DND-41 (cell line): ENCODE data around the gene SPAG5.
A peak's percentile ranks its signal among the peaks of the same experiment; 100 is the strongest.

Experiments
- ATAC-seq: fragments of 200-7000 bp; cut with Tn5 transposase; 3 replicates; pipeline ENCODE4 v1.9.1; 2021; ENCODE audit warnings: low read depth; ENCODE audit not compliant: insufficient read depth
- DNase-seq: peaks from one replicate; pipeline ENCODE4 v3.0.0-alpha.2; 2020
- H2AFZ ChIP-seq: 2 replicates; pipeline ENCODE4 v1.6.0; 2012; ENCODE audit warnings: low read depth, low read length
- H3K27ac ChIP-seq: 2 replicates; pipeline ENCODE4 v1.5.1; 2012; ENCODE audit warnings: low read length, inconsistent platforms
- H3K27me3 ChIP-seq: fragments of 200-600 bp; sonication (generic); 2 replicates; pipeline ENCODE4 v1.6.0; 2012; ENCODE audit warnings: low read length, mild to moderate bottlenecking, inconsistent platforms; ENCODE audit not compliant: insufficient read depth, poor library complexity
- H3K36me3 ChIP-seq: 2 replicates; pipeline ENCODE4 v1.5.1; 2012; ENCODE audit warnings: low read length, inconsistent platforms; ENCODE audit not compliant: insufficient read depth
- H3K4me1 ChIP-seq: 2 replicates; pipeline ENCODE4 v1.5.1; 2012; ENCODE audit warnings: mild to moderate bottlenecking, low read length; ENCODE audit not compliant: insufficient read depth
- H3K4me2 ChIP-seq: 2 replicates; pipeline ENCODE4 v1.6.0; 2012; ENCODE audit warnings: mild to moderate bottlenecking, moderate library complexity, low read length, inconsistent platforms; ENCODE audit not compliant: insufficient read depth
- H3K4me3 ChIP-seq, 2 experiments: fragments of 200-600 bp in 1 of 2; shearing (Covaris generic) in 1 of 2; 2 replicates each; pipeline ENCODE4 v1.5.1; 2012 to 2016; ENCODE audit warnings: inconsistent platforms in 2 of 2, low read length in 2 of 2, mild to moderate bottlenecking in 2 of 2, low read depth in 1 of 2, moderate library complexity in 1 of 2
- H3K79me2 ChIP-seq: 2 replicates; pipeline ENCODE4 v1.6.0; 2012; ENCODE audit warnings: low read length, inconsistent platforms; ENCODE audit not compliant: insufficient read depth
- H3K9ac ChIP-seq: 2 replicates; pipeline ENCODE4 v1.6.0; 2012; ENCODE audit warnings: low read depth, mild to moderate bottlenecking, inconsistent platforms, low read length, moderate library complexity
- H3K9me3 ChIP-seq: 2 replicates; pipeline ENCODE4 v1.5.1; 2012; ENCODE audit warnings: low read length, moderate library complexity, mild to moderate bottlenecking, inconsistent platforms; ENCODE audit not compliant: insufficient read depth, severe bottlenecking
- H4K20me1 ChIP-seq: 2 replicates; pipeline ENCODE4 v1.6.0; 2012; ENCODE audit warnings: low read length; ENCODE audit not compliant: insufficient read depth
- EZH2 ChIP-seq: IDR thresholded peaks from 3 replicates; pipeline ENCODE4 v1.6.1; 2012; ENCODE audit warnings: borderline replicate concordance, low read depth, mild to moderate bottlenecking, moderate library complexity, low read length, inconsistent platforms; ENCODE audit not compliant: severe bottlenecking
- TF ChIP-seq, protein P1 (sequence below): IDR thresholded peaks from 2 replicates; pipeline ENCODE4 v1.5.1; 2012; ENCODE audit warnings: borderline replicate concordance, low read length, moderate library complexity, mild to moderate bottlenecking; ENCODE audit not compliant: poor library complexity, severe bottlenecking; ENCODE audit errors: extremely low read depth

SPAG5 gene, protein sequence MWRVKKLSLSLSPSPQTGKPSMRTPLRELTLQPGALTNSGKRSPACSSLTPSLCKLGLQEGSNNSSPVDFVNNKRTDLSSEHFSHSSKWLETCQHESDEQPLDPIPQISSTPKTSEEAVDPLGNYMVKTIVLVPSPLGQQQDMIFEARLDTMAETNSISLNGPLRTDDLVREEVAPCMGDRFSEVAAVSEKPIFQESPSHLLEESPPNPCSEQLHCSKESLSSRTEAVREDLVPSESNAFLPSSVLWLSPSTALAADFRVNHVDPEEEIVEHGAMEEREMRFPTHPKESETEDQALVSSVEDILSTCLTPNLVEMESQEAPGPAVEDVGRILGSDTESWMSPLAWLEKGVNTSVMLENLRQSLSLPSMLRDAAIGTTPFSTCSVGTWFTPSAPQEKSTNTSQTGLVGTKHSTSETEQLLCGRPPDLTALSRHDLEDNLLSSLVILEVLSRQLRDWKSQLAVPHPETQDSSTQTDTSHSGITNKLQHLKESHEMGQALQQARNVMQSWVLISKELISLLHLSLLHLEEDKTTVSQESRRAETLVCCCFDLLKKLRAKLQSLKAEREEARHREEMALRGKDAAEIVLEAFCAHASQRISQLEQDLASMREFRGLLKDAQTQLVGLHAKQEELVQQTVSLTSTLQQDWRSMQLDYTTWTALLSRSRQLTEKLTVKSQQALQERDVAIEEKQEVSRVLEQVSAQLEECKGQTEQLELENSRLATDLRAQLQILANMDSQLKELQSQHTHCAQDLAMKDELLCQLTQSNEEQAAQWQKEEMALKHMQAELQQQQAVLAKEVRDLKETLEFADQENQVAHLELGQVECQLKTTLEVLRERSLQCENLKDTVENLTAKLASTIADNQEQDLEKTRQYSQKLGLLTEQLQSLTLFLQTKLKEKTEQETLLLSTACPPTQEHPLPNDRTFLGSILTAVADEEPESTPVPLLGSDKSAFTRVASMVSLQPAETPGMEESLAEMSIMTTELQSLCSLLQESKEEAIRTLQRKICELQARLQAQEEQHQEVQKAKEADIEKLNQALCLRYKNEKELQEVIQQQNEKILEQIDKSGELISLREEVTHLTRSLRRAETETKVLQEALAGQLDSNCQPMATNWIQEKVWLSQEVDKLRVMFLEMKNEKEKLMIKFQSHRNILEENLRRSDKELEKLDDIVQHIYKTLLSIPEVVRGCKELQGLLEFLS

DNA sequence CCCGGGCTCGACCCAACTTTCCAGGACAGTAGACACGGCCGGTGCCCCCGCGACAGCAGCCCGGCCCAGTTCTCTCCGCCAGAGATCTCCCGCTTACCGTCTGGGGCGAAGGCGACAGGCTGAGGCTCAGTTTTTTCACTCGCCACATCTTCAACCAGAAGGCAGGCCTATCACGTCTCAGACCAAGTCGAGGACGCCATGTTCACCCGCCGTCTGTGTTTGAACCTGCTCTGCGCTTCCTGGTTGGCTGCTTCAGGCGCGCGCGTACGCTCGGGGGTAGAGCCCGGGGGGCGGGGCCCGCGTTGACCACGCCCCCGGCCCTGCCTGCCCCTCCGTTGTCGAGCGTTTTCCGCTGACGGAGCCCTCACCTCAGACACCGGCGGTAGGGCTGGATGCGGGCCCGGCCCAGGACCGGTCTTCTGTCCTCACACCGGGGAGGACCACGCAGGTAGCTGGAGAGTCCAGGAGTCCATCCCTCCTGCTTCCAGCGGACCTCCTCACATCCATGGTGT lies at the start of gene SPAG5:
Gene SPAG5, minus strand, starts transcription at position 227 of the 512 bp plus-strand sequence. Its CDS starts 79 bp downstream, at position 148.
- Histone ChIP-seq H3K4me3 (peak within 1 kb of the TSS; percentile 84 to 96), H3K4me1 (peaks cover 37% of the 10 kb centered on the region), H3K4me2 (peak within 1 kb of the TSS; percentile 78), H3K27ac (peak within 1 kb of the TSS; percentile 93), H3K9me3 (no peaks in the 10 kb centered on the region), H3K79me2 (peaks cover 39% of the 10 kb centered on the region), H4K20me1 (no peaks in the 10 kb centered on the region), H3K27me3 (no peaks in the 10 kb centered on the region), H2AFZ (peak within 1 kb of the TSS; percentile 97), H3K36me3 (peaks cover 27% of the 10 kb centered on the region), H3K9ac (peak within 1 kb of the TSS; percentile 93)
- ATAC-seq, result peak; percentile 93
- peak; percentile 95 for DNase-seq
- TF ChIP-seq, protein P1, sequence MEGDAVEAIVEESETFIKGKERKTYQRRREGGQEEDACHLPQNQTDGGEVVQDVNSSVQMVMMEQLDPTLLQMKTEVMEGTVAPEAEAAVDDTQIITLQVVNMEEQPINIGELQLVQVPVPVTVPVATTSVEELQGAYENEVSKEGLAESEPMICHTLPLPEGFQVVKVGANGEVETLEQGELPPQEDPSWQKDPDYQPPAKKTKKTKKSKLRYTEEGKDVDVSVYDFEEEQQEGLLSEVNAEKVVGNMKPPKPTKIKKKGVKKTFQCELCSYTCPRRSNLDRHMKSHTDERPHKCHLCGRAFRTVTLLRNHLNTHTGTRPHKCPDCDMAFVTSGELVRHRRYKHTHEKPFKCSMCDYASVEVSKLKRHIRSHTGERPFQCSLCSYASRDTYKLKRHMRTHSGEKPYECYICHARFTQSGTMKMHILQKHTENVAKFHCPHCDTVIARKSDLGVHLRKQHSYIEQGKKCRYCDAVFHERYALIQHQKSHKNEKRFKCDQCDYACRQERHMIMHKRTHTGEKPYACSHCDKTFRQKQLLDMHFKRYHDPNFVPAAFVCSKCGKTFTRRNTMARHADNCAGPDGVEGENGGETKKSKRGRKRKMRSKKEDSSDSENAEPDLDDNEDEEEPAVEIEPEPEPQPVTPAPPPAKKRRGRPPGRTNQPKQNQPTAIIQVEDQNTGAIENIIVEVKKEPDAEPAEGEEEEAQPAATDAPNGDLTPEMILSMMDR, result no peak
- TF ChIP-seq EZH2, result no peak

DNA sequence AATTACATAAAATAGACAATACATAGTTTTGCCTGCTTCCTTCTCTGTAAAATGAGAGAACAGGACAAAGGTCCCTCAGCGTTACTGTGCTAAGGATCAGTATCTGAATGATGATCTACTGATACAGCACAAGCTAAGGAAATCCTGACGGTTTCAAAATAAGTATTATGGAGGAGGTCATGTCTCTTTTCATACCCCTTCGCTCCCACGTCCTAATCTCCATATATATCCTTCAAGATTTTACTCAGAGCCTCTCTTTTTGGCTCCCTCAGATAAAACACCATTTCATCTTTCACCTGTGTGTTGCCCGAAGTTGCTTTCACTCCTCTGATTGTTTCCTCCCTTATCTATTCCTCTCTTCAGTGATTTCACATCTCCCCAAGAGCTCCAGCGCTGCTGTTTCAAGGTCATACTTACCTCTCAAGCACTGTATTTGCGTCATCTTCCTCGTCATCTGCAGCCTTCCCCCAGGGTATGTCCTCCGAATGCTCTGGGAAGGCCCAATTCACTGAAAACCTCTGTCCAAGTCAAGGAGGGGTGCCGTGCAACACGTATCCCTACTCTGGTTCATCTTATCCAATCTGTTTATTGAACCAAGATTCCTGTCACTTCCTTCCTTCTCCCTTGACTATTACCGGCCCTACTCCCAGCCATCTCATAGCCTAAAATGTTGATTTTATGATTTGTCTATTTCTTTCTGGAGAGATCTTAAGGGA lies 47.4 kb upstream of the SPAG5 start:
- peak overlapping the region; percentile 77 for H3K9ac ChIP-seq
- peaks cover 32% of the 10 kb centered on the region for H3K36me3 ChIP-seq
- H3K9me3 ChIP-seq, result no peaks in the 10 kb centered on the region
- peak overlapping the region; percentile 87 for H3K27ac ChIP-seq
- DNase-seq (no peak), ATAC-seq (no peak)
- peaks cover 44% of the 10 kb centered on the region for H3K79me2 ChIP-seq
- no peaks in the 10 kb centered on the region for H3K27me3 ChIP-seq
- peaks cover 21% of the 10 kb centered on the region; the same call in 1 of the 2 replicates for H4K20me1 ChIP-seq
- peak overlapping the region in 1 of 2 experiments; percentile 86; a peak in 3 of 4 replicates for H3K4me3 ChIP-seq
- peaks cover 47% of the 10 kb centered on the region for H3K4me1 ChIP-seq
- H3K4me2 ChIP-seq, result peak overlapping the region; percentile 76
- no peak for TF ChIP-seq EZH2
- TF ChIP-seq, protein P1, result no peak
- peak overlapping the region; percentile 83 for H2AFZ ChIP-seq

DNA sequence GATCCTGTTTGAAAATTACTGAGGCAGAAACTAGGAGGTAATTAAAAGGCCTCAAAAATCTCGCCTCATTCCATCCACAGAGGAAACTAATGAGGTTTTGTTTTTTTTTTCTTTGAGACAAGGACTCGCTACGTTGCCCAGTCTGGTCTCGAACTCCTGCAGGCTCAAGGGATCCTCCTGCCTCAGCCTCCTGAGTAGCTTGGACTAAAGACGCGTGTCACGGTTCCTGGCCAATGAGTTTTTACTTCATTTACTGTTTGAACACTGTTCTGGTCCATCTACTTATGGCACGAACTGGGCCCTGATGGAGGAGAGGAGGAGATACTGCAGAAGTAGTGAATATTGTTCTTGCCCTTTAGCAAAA lies 46.7 kb upstream of the SPAG5 start:
- Histone ChIP-seq H3K79me2 (peaks cover 48% of the 10 kb centered on the region), H3K27ac (peak overlapping the region; percentile 87), H3K27me3 (no peaks in the 10 kb centered on the region), H3K36me3 (peaks cover 38% of the 10 kb centered on the region), H3K4me2 (peak overlapping the region; percentile 76), H4K20me1 (peaks cover 21% of the 10 kb centered on the region; the same call in 1 of the 2 replicates), H3K4me1 (peaks cover 47% of the 10 kb centered on the region), H3K9me3 (no peaks in the 10 kb centered on the region), H3K4me3 (peak overlapping the region; percentile 55 to 86), H2AFZ (peak overlapping the region; percentile 83), H3K9ac (peak overlapping the region; percentile 77)
- no peak for TF ChIP-seq EZH2
- TF ChIP-seq, protein P1, result no peak
- DNase-seq, result peak; percentile 13
- ATAC-seq, result no peak
